ENCODE data around the gene IKZF1.

Gene IKZF1

GRCh38 chr7:50357426-50357825, 52.9 kb downstream of the IKZF1 start:
- DNase-seq, result no peak

GRCh38 chr7:50358041-50358705, 53.7 kb downstream of the IKZF1 start:
- no peak for DNase-seq

- DNase-seq, result peak; percentile 58
Observed at GRCh38 chr7:50358779-50359178, 54.3 kb downstream of the IKZF1 start.

- DNase-seq, result no peak
Observed at GRCh38 chr7:50359258-50359994, 54.9 kb downstream of the IKZF1 start.

- peak; percentile 87 for DNase-seq
Observed at GRCh38 chr7:50359995-50360925, 55.7 kb downstream of the IKZF1 start.

- DNase-seq, result no peak
Observed at GRCh38 chr7:50362142-50362541, 57.6 kb downstream of the IKZF1 start.

- peak; percentile 61 for DNase-seq
Observed at GRCh38 chr7:50362712-50363282, 58.3 kb downstream of the IKZF1 start.

GRCh38 chr7:50363327-50364060, 59.0 kb downstream of the IKZF1 start:
- DNase-seq, result no peak

- no peak for DNase-seq
Observed at GRCh38 chr7:50364645-50365044, 60.1 kb downstream of the IKZF1 start.

- no peak for DNase-seq
Observed at GRCh38 chr7:50366311-50366710, 61.8 kb downstream of the IKZF1 start.

- no peak for DNase-seq
Observed at GRCh38 chr7:50367100-50367499, 62.6 kb downstream of the IKZF1 start.

GRCh38 chr7:50367570-50367969, 63.1 kb downstream of the IKZF1 start:
- DNase-seq, result no peak

- no peak for DNase-seq
Observed at GRCh38 chr7:50368366-50368765, 63.9 kb downstream of the IKZF1 start.

- DNase-seq, result peak; percentile 90
Observed at GRCh38 chr7:50369143-50370026, 64.9 kb downstream of the IKZF1 start.

GRCh38 chr7:50370884-50371283, 66.4 kb downstream of the IKZF1 start:
- DNase-seq, result no peak

- DNase-seq, result no peak
Observed at GRCh38 chr7:50371551-50372021, 67.1 kb downstream of the IKZF1 start.

GRCh38 chr7:50372923-50373322, 68.4 kb downstream of the IKZF1 start:
- DNase-seq, result no peak

GRCh38 chr7:50376056-50376820, 71.7 kb downstream of the IKZF1 start:
- DNase-seq, result no peak

GRCh38 chr7:50377356-50377755, 72.8 kb downstream of the IKZF1 start:
- no peak for DNase-seq

- DNase-seq, result no peak
Observed at GRCh38 chr7:50379082-50379481, 74.6 kb downstream of the IKZF1 start.
